Sigmoid colon (tissue), 4 donors: ENCODE measurements around the gene IKZF2.

Source experiments
- EP300 ChIP-seq, 4 donors: sonication (generic); formaldehyde crosslinking; IDR thresholded peaks; one replicate each; pipeline ENCODE4 v1.6.1; 2017; ENCODE audit warnings: antibody characterized with exemption in 4 of 4
- POLR2A ChIP-seq, 2 donors: fragments of 450-650 bp; IDR thresholded peaks; one replicate each; pipeline ENCODE4 v1.6.1; 2016; ENCODE audit warnings: antibody characterized with exemption in 2 of 2, mild to moderate bottlenecking in 2 of 2, moderate library complexity in 2 of 2
- POLR2AphosphoS5 ChIP-seq, 4 donors: sonication (generic); formaldehyde crosslinking; IDR thresholded peaks; one replicate each; pipeline ENCODE4 v1.6.1; 2017; ENCODE audit warnings: antibody characterized with exemption in 4 of 4
- TF ChIP-seq, protein P1 (sequence below), 4 experiments: fragments of 450-650 bp in 3 of 4; fragments of 200-600 bp in 1 of 4; IDR thresholded peaks; one replicate each; pipeline ENCODE4 v1.5.1; 2016 to 2019; ENCODE audit warnings: antibody characterized with exemption in 4 of 4, mild to moderate bottlenecking in 3 of 4, moderate library complexity in 2 of 4

DNA sequence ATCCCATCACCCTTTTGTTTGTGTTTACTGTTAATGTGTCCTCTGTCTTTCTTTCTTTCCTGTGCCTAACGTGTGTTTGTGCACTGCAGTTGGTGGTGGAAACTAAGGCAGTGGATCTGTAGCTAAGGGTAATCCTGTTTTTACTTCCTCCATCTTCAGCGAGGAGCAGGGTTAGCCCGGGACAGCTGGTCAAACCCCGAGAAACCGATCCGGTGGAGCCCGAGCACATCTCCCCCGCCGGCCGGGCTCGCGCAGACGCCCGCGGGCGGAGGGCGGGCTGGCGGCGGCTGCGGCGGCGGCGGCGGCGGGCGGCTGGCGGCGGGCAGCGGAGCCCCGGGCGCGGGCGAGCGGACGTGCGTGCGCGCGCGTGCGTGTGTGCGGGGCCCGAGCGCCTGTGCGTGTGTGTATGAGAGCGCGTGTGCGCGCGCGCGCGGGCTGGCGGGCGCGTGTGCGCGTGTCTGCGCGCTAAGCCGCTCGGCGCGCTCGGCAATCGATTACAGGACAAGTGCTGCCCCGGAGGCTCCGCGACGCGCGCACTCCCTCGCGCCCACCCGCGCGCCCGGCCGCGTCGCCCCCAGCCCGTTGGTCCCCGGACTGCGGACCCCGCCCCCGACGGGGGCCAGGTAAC lies at the start of gene IKZF2:
- TF ChIP-seq, protein P1, sequence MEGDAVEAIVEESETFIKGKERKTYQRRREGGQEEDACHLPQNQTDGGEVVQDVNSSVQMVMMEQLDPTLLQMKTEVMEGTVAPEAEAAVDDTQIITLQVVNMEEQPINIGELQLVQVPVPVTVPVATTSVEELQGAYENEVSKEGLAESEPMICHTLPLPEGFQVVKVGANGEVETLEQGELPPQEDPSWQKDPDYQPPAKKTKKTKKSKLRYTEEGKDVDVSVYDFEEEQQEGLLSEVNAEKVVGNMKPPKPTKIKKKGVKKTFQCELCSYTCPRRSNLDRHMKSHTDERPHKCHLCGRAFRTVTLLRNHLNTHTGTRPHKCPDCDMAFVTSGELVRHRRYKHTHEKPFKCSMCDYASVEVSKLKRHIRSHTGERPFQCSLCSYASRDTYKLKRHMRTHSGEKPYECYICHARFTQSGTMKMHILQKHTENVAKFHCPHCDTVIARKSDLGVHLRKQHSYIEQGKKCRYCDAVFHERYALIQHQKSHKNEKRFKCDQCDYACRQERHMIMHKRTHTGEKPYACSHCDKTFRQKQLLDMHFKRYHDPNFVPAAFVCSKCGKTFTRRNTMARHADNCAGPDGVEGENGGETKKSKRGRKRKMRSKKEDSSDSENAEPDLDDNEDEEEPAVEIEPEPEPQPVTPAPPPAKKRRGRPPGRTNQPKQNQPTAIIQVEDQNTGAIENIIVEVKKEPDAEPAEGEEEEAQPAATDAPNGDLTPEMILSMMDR (IDR thresholded peaks at IDR 0.05): no peak
- no peak for TF ChIP-seq POLR2A (IDR thresholded peaks at IDR 0.05)
- TF ChIP-seq EP300 (IDR thresholded peaks at IDR 0.05): no peak
- peak; percentile 9 to 47 (median 26) for TF ChIP-seq POLR2AphosphoS5 (IDR thresholded peaks at IDR 0.05)
